NCI-H2081 (cell line): ENCODE measurements around the gene XKR7.
A peak's percentile ranks its signal among the peaks of the same experiment; 100 is the strongest.
"Not testable (repeated sequence)": the region's sequence is repeated elsewhere in the genome, so short reads cannot be mapped to it uniquely, and the experiment has no call there.

ENCODE experiments used
- DNase-seq, 2 experiments: peaks; one replicate each; lab custom pipeline; 2025; lab: John Stamatoyannopoulos, UW

Gene XKR7

GRCh38 chr20:32012159-32012688 is 44.3 kb downstream of the XKR7 start:
- DNase-seq = no peak

- DNase-seq = no peak
Measured at GRCh38 chr20:32013326-32013725, 45.4 kb downstream of the XKR7 start.

- peak; percentile 86 to 91 for DNase-seq
Measured at GRCh38 chr20:32017711-32018251, 49.8 kb downstream of the XKR7 start.

GRCh38 chr20:32018269-32019155 is 50.6 kb downstream of the XKR7 start:
- DNase-seq = peak; percentile 75 to 82

- no peak for DNase-seq
Measured at GRCh38 chr20:32019156-32019510, 51.2 kb downstream of the XKR7 start.

- no peak for DNase-seq
Measured at GRCh38 chr20:32019563-32020463, 51.9 kb downstream of the XKR7 start.

GRCh38 chr20:32021091-32021490 is 53.1 kb downstream of the XKR7 start:
- no peak for DNase-seq

GRCh38 chr20:32024683-32025295 is 56.8 kb downstream of the XKR7 start:
- DNase-seq = no peak

GRCh38 chr20:32027643-32028042 is 59.7 kb downstream of the XKR7 start:
- no peak for DNase-seq

GRCh38 chr20:32028647-32029372 is 60.9 kb downstream of the XKR7 start:
- no peak for DNase-seq

GRCh38 chr20:32029561-32029960 is 61.6 kb downstream of the XKR7 start:
- DNase-seq = no peak

GRCh38 chr20:32031007-32031958 is 63.3 kb downstream of the XKR7 start:
- DNase-seq = peak; percentile 71 to 85

- DNase-seq = no peak
Measured at GRCh38 chr20:32033316-32033715, 65.4 kb downstream of the XKR7 start.

- DNase-seq = not testable (repeated sequence)
Measured at GRCh38 chr20:32033721-32034120, 65.8 kb downstream of the XKR7 start.

- DNase-seq = no peak
Measured at GRCh38 chr20:32034581-32035425, 66.9 kb downstream of the XKR7 start.

- DNase-seq = no peak
Measured at GRCh38 chr20:32035426-32035779, 67.5 kb downstream of the XKR7 start.

- no peak for DNase-seq
Measured at GRCh38 chr20:32036252-32036651, 68.3 kb downstream of the XKR7 start.

GRCh38 chr20:32036716-32037485 is 69.0 kb downstream of the XKR7 start:
- DNase-seq = no peak
